ENCODE measurements around the gene SLC19A3.
"Not testable (repeated sequence)": the region's sequence is repeated elsewhere in the genome, so short reads cannot be mapped to it uniquely, and the experiment has no call there.

The SLC19A3 gene

GRCh38 chr2:227717687-227718567, at the start of gene SLC19A3:
SLC19A3 (minus strand) TSS chr2:227718028; CDS start chr2:227702318, 15,710 bp downstream.
- no peak for DNase-seq

DNA sequence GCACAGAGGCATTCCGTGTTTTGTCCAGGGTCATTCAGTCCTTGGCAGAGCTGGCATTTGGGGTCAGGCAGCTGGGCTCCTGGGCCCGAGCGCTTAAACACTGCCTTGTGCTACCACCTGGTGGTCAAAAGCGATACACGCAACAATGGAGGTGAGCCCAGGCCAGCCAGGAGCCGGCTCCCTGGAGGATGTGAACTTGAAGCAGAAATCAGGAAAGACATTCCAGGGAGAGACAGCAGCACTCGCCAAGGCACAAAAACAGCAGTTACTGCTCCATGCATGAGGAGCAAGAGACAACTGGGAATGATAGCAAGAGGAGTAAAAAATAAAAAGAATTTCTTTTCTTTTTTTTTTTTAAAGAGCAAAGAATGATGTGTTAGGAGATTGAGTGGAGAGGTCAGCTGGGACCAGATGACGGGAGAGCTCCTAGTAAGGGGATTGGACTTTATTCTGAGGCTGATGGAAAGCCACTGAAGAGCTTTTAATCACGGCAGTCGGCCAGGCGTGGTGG, 48.6 kb upstream of the SLC19A3 start:
- no peak for DNase-seq

- DNase-seq: no peak
These were observed 48.1 kb upstream of the SLC19A3 start for GRCh38 chr2:227765788-227766372.

DNA sequence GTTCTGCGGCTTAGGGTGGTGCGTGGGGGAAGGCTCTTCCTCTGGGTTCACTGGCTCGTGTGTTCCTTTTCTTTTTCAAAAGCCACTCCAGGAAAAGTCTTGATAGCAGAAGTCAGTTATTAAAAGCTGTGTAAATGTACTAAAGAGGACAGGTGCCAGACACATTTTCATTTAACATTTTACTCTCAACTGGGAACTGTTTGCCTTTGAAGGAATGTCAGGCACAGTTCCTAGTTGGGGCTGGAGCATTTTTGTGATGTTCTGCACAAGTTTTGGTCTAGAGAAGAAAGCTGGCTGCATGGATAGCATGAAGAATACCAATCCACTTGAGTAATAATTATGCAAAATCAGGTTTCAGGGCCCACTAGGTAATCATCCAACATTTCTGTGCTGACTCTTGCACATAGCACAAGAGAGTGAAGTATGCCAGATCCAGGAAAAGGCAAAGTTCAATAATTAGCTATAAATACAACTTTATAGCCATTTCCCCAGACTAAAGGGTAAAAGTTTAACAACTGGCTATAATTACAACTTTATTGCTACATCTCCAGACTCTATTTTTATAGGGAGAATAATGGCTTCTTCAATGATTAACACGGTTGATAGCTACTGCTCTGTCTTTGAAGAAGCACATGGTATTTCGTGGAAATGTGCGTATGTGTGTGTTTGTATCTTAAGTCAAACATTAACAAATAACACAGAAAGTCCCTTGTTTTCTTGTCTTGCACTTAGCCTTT, 44.1 kb upstream of the SLC19A3 start:
- DNase-seq: no peak

GRCh38 chr2:227759411-227760118, 41.7 kb upstream of the SLC19A3 start:
- no peak for DNase-seq

- not testable (repeated sequence) for DNase-seq
These were observed 38.4 kb upstream of the SLC19A3 start for GRCh38 chr2:227756261-227756660.

GRCh38 chr2:227748079-227748478, 30.3 kb upstream of the SLC19A3 start:
- no peak for DNase-seq

- DNase-seq: no peak
These were observed 27.8 kb upstream of the SLC19A3 start, which contains the start of gene SCYGR8 for GRCh38 chr2:227745594-227745993. SCYGR8 (plus strand) TSS chr2:227745894; CDS start chr2:227745894, 0 bp downstream.

DNA sequence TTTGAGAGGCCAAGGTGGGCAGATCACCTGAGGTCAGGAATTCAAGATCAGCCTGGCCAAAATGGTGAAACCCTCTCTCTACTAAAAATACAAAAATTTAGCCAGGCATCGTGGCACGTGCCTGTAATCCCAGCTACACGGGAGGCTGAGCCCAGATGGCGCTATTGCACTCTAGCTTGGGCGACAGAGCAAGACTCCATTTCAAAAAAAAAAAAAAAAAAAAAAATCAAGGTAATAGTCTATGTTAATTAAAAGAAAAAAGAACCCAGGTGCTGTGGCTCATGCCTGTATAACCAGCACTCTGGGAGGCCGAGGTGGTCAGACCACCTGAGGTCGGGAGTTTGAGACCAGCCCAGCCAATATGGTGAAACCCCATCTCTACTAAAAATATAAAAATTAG, 22.9 kb upstream of the SLC19A3 start:
- DNase-seq: not testable (repeated sequence)

DNA sequence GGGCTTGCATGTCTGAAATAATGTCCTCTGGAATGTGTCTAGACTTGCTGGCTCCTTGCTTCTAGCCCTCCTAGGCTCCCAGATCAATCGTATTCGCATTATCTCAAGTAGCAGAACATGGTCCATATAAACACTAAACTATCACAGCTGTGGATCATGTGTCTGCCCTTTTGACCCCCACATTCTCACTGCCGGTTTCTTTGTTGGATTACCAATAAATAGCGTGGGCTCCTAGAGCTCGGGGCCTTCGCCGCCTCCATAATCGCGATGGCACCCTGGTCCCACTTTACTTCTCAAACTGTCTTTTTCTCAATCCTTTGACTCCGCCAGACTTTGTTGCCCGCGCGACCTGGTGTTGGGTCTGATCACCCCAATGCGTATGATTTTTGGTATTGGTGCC, 21.5 kb upstream of the SLC19A3 start:
- DNase-seq: no peak

- DNase-seq: no peak
These were observed 10.2 kb upstream of the SLC19A3 start, which contains the start of gene SCYGR7 for GRCh38 chr2:227728035-227728434. SCYGR7 (plus strand) TSS chr2:227728335; CDS start chr2:227728335, 0 bp downstream.

GRCh38 chr2:227724394-227725039, 6.7 kb upstream of the SLC19A3 start, which contains the start of gene SCYGR6:
SCYGR6 (minus strand) TSS chr2:227724757; CDS start chr2:227724757, 0 bp downstream.
- DNase-seq: no peak

- not testable (repeated sequence) for DNase-seq
These were observed 5.0 kb upstream of the SLC19A3 start for GRCh38 chr2:227722821-227723220.

DNA sequence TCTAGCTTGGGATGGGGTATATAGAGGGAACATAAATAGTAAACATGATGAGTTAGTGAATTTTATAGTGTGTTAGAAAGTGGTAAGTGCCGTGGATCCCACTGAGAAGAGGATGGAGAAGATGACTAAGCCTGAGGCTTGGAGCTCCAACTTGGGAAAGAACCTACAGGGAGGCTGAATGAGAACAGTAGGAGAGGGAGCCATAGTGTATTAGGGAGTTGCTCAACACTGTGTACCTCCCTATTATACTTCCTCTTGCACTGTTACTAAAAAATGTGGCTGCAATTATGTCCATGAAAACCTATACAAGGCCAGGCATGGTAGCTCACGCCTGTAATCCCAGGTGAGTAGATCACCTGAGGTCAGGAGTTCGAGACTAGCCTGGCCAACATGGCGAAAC, 2.9 kb upstream of the SLC19A3 start:
- DNase-seq: no peak

DNA sequence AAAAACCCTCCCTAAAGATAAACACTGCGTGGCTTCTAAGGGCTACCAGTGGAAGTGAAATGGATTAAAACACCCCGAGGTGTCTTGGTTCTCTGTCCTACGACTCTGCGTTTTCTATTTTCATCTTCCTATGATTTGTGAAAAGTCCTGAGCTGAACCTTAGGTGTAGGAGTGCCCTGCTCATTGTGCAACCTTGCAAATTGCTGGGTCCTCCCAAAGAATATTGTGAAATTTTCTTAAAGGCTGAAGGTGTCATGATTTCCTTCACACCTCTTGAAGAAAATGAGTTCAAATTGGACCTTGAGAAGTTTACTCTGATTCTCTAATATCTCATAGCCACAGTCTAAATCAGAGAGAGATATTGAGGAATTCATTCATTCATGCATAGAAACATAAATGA, 1.8 kb upstream of the SLC19A3 start:
- no peak for DNase-seq

GRCh38 chr2:227716501-227716900, 1.3 kb downstream of the SLC19A3 start:
- no peak for DNase-seq

- no peak for DNase-seq
These were observed 4.5 kb downstream of the SLC19A3 start for GRCh38 chr2:227713291-227713690.

DNA sequence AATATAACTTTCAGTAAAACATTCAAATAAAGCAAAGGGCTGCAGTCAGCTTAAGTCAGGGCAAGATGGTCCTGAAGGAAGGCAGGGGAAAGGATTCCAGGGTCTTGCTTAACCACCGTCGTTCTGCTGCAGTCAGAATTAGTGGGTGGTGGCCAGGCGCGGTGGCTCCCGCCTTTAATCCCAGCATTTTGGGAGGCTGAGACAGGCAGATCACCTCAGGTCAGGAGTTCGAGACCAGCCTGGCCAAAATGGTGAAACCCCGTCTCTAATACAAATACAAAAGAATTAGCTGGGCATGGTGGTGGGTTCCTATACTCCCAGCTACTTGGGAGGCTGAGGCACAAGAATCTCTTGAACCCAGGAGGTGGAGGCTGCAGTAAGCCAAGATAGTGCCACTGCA, 6.8 kb downstream of the SLC19A3 start:
- no peak for DNase-seq

GRCh38 chr2:227707390-227707789, 10.4 kb downstream of the SLC19A3 start:
- DNase-seq: no peak

- no peak for DNase-seq
These were observed 11.0 kb downstream of the SLC19A3 start for GRCh38 chr2:227706859-227707258.

- DNase-seq: no peak
These were observed 13.9 kb downstream of the SLC19A3 start for GRCh38 chr2:227703961-227704360.

DNA sequence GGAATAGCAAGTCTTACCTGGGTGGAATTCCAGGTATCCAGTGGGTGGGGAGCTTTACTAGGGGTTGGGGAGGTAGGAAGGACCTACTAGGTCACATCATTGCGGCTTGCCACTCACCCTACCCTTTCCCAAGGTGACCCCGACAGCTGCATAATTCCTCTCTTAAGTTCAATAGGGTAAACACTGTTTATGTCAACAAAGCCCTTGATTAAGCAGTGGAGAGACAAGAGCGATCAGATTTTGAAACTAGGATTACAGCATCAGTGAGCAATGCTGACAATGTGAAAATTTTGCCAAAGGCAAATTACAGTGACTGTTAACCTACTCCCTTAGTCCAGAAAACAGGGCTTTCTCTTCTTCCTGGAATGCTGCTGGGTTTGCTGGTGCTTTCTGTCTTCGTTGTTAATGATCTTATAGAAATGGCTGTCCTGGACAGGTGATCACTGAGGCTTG, 14.5 kb downstream of the SLC19A3 start:
- no peak for DNase-seq

Measured in GF-D8 (cell line).